HL-60 (cell line): Measurements from ENCODE around the gene RASAL2.

ENCODE experiments used
- GABPA ChIP-seq: IDR thresholded peaks from 2 replicates; pipeline ENCODE4 v1.6.1; 2012; ENCODE audit warnings: low read depth
- TF ChIP-seq, protein P1 (sequence below): IDR thresholded peaks from one replicate; pipeline ENCODE4 v1.5.1; 2011; ENCODE audit warnings: low read length, control low read depth, inconsistent platforms; ENCODE audit not compliant: insufficient read depth

DNA sequence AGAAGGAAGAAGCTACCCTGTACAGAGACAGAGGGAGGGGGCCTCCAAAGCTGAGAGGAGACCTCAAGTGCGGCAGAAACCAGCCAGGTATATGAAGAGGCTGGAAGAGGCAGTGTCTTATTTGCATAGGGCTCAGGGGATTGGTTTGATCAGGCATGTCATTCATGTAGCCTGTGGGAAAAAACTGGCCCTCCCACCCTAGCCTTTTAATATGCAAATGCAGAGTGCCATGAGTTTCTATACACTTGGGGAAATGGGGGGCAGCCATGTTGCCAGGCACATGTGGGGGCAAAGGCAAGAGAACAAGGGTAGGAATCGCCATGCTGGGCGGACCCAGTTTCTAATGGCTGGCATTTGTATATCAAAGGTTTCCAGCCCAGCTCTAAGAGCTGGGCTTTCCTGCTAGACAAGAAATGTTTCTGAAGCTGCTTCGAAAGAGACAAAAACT lies 172.7 kb downstream of the RASAL2 start:
- TF ChIP-seq, protein P1, sequence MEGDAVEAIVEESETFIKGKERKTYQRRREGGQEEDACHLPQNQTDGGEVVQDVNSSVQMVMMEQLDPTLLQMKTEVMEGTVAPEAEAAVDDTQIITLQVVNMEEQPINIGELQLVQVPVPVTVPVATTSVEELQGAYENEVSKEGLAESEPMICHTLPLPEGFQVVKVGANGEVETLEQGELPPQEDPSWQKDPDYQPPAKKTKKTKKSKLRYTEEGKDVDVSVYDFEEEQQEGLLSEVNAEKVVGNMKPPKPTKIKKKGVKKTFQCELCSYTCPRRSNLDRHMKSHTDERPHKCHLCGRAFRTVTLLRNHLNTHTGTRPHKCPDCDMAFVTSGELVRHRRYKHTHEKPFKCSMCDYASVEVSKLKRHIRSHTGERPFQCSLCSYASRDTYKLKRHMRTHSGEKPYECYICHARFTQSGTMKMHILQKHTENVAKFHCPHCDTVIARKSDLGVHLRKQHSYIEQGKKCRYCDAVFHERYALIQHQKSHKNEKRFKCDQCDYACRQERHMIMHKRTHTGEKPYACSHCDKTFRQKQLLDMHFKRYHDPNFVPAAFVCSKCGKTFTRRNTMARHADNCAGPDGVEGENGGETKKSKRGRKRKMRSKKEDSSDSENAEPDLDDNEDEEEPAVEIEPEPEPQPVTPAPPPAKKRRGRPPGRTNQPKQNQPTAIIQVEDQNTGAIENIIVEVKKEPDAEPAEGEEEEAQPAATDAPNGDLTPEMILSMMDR = no peak
- TF ChIP-seq GABPA = no peak
